GM21737 (cell line): ENCODE data around the gene CAMKMT.

Experiments
- ATAC-seq: cut with Tn5 transposase; IDR thresholded peaks from one replicate; pipeline ENCODE4 v1.9.1; 2021; ENCODE audit warnings: mild to moderate bottlenecking, moderate library complexity; ENCODE audit not compliant: unreplicated experiment

The CAMKMT gene

GRCh38 chr2:44766777-44767176 lies 405.0 kb downstream of the CAMKMT start:
- no peak for ATAC-seq

- no peak for ATAC-seq
Observed at GRCh38 chr2:44767691-44768090, 405.9 kb downstream of the CAMKMT start.

DNA sequence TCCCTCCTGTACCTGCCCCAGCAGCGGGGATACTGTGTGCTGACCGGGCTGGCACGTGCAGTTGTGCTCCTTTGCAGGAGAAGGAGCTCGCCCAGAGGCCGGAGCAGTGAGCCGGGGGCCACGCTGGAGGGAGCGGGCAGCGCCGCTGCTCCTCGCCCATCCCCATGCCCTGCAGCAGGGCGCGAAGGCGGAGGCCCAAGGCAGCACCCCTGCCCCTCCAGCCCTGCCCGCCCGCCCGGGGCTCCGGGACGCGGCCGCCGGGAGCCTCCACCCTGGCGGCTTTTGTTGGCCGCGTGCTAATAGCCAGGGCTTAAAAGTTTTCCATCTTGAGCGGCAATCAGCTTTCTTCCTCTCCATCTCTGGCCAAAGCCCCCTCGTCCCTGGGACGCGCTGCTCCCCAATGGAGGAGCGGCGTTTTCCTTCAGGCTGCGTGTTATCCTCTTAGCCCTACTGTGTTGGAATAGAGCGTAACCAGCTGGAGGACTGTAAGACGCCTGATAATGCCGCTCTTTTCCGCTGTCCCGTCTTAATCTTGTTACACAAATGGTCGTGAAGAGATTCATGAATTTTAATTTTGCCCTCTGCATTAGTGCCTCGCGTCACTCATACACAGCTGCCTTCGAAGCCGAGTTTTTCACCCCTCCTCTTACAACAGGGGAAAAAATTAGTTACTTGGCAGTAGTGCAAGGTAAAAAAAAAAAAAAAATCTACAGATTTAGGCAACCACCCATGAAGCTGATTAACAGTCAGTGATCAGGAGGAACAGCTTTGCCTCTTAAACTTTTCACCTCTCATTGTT lies 406.9 kb downstream of the CAMKMT start:
- no peak for ATAC-seq

- ATAC-seq, result no peak
Observed at GRCh38 chr2:44769349-44770011, 407.7 kb downstream of the CAMKMT start.

- ATAC-seq, result no peak
Observed at GRCh38 chr2:44770221-44771195, 408.8 kb downstream of the CAMKMT start.

DNA sequence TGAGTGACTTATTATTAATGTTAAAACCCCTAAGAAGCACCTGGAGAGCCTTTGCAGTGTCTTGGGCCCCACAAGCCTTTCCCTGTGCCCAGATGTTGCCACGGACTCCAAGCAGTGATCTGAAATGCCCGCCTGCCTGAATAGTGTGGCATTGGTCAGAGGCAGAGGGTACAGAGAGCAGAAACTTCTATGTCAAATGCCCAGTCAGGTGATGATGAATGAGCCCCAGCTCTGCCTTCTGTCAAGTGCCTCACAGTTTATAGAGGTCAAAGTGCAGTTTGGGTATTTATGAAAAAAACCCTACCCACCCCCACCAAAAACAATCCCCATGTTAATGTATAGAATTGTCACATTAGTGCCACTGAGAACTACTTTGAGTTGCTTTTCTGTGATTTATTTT lies 409.8 kb downstream of the CAMKMT start:
- ATAC-seq, result no peak

DNA sequence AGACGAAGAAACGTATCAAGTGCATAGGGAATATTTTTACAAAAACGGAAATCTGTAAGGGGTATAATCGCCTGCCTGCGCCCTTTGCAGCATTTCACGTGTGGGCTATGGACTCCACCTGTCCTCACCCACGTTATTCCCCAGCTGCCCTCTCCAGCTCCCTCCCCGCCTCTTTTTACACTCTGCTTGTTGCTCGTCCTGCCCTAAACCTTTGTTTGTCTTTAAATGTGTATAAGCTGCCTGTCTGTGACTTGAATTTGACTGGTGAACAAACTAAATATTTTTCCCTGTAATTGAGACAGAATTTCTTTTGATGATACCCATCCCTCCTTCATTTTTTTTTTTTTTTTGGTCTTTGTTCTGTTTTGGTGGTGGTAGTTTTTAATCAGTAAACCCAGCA lies 410.4 kb downstream of the CAMKMT start:
- ATAC-seq, result no peak

- ATAC-seq, result no peak
Observed at GRCh38 chr2:44772669-44773378, 411.1 kb downstream of the CAMKMT start.

GRCh38 chr2:44774826-44775492 lies 413.2 kb downstream of the CAMKMT start:
- no peak for ATAC-seq

DNA sequence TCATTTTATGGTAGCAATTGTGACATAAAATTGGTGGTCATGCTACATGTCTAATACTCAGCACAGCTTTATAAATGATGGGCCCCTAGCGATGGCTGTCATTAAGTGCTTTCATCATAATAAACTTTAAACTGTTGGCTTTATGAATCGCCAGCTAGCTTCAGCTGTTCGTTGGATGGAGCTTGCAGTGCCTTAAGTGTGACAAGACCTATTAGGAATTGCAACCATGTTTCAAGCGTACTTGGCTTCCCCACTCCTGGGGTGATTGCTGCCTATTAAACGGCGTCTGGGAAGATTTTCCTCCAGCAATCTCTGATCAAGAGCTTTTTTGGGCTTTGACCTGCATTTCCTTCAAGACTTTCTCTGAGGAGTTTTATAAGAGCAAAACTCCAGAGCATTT lies 415.3 kb downstream of the CAMKMT start:
- no peak for ATAC-seq

GRCh38 chr2:44777537-44777936 lies 415.8 kb downstream of the CAMKMT start:
- ATAC-seq, result no peak

GRCh38 chr2:44778221-44778654 lies 416.5 kb downstream of the CAMKMT start:
- ATAC-seq, result peak; percentile 41

GRCh38 chr2:44778671-44779476 lies 417.1 kb downstream of the CAMKMT start:
- ATAC-seq, result peak; percentile 93

DNA sequence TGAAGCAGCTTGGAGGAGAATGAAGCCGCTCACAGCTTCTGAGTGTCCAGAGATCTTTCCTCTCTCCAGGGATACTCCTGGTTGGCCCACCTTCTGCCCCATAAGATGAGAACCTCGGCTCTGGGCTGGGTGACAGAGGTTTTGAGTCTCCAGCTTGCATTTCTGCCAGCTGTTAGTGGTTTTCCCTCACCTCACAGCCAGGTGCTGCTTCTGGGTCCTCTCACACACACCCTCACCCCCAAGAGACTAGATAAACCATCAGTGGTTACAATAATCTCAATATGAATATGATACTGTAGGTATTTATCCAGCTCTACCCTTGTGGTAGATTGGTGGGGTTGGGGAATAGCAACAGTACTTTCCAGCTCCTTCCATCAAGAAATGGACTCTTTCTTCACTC lies 418.0 kb downstream of the CAMKMT start:
- ATAC-seq, result no peak

- no peak for ATAC-seq
Observed at GRCh38 chr2:44780406-44780805, 418.7 kb downstream of the CAMKMT start.

GRCh38 chr2:44785433-44785832 lies 423.7 kb downstream of the CAMKMT start:
- no peak for ATAC-seq

- ATAC-seq, result no peak
Observed at GRCh38 chr2:44786045-44786816, 424.5 kb downstream of the CAMKMT start.

- ATAC-seq, result no peak
Observed at GRCh38 chr2:44786817-44787214, 425.1 kb downstream of the CAMKMT start.
